ENCODE data around the gene MYLK. TPM values are rescaled to one million over a fixed set of nuclear protein-coding genes. Genes with fewer than 3 reads are reported as not detected.
"Not testable (repeated sequence)": the region's sequence is repeated elsewhere in the genome, so short reads cannot be mapped to it uniquely, and the experiment has no call there.

The MYLK gene
- total RNA-seq, 2 donors from 2014 or later, result 99.0 to 240 TPM

DNA sequence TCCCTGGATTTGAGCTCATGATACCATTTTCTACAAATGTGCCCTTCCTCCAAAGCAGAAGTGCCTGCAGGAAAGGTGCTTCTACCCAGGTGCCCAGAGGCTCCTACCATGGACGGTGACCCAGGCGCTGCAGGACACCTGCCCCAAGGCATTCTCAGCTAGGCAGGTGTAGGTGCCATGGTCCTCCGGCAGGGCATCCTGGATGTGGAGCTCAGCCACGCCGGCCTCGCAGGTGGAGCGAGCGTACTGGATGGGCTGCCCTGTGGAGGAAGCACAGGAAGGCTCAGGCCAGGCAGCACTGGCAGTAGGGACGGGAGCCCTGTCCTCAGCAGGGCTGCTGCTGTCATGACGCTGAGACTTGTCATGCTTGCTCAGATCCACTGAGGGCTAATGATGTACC lies 162.1 kb downstream of the MYLK start:
- intact Hi-C loops (cut with DNase I, micrococcal nuclease), result loop anchor here (5.0 to 10.0 kb wide), 2 partner anchors 67 to 70 kb away; no protein-coding TSS in a partner anchor
- no peak for DNase-seq
- no peak for ATAC-seq

DNA sequence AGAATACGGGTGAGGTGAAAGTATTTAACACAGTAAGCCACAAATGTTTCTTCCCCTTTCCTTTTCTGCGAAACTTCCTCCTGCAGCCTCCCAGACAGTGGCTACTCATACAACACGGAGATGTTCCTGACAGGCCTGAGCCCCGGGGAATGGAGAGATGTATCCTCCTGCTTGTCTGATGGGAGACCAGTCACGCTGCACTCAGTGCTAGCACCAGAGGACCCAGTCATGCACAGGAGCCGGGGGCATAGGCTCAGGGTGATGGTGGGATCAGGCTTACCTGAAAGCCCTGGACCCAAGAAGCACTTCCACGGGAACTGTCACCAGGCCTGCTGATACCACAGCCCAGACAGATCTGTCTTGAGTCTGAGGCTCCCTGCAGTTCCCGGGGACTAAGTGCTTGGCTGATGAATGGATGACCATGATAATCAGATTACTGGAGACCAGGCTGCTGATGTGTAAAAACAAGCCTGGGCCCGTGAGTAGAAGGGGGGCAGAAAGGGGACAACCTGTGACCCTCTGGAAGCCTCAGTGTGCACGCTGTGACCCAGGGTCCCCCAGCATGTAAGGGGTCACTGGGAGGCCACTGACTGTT lies 162.9 kb downstream of the MYLK start:
- not testable (repeated sequence) for ATAC-seq, DNase-seq
- intact Hi-C loops (cut with DNase I, micrococcal nuclease), result loop anchor here (5.0 to 10.0 kb wide), 2 partner anchors 66 to 69 kb away; no protein-coding TSS in a partner anchor

DNA sequence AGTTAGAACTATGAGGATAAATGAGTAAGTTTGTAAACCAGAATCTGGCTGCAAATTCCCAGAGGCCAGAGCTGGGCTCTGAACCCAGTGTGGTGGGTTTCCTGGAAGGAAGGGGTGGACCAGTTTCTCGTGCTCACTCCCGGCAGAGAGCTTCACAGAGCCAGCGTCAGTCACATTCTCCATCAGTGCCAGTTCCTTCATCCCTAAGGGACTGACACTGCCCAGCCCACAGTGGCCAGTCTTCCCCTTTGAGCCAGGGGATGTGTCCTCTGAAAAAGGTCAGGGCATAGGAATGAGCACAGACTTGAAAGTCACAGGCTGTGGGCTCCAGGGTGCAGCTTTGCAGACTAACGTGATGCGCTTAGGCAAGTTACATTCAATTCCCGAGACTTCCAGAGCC lies 163.5 kb downstream of the MYLK start:
- DNase-seq, result no peak
- intact Hi-C loops (cut with DNase I, micrococcal nuclease), result loop anchor here (5.0 to 10.0 kb wide), 2 partner anchors 66 to 68 kb away; no protein-coding TSS in a partner anchor
- no peak for ATAC-seq

DNA sequence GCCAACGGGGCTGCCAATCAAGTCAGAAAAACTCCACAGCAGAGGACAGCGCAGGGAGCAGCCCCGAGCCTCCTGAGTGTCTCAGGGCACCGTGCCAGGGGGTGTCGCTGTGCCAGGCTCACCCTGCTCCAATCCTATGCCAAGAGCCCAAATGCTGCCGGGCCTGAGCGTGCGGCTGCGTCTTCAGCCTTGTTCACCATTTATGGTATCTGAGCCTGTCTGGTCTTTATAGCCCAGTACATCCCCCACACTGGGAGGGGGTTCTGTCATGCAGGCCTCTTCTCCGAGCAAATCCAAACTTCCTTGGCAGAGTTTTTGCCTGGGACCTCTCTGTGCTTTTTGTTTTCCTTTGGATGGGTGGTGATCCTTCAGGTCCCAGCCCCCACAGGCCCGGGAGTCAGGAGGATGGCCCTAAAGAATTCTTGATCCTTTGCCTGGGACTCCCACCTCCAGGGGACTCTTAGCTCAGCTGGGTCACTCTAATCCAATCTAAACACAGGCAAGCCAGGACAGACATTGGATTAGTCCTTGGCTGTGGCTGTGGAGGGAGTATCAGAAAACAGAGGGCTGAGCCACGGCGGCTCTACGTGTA lies 164.2 kb downstream of the MYLK start:
- intact Hi-C loops (cut with DNase I, micrococcal nuclease), result loop anchor here (5.0 to 10.0 kb wide), 2 partner anchors 65 to 68 kb away; no protein-coding TSS in a partner anchor
- DNase-seq (peak; percentile 37 to 75), ATAC-seq (peak; percentile 14)

DNA sequence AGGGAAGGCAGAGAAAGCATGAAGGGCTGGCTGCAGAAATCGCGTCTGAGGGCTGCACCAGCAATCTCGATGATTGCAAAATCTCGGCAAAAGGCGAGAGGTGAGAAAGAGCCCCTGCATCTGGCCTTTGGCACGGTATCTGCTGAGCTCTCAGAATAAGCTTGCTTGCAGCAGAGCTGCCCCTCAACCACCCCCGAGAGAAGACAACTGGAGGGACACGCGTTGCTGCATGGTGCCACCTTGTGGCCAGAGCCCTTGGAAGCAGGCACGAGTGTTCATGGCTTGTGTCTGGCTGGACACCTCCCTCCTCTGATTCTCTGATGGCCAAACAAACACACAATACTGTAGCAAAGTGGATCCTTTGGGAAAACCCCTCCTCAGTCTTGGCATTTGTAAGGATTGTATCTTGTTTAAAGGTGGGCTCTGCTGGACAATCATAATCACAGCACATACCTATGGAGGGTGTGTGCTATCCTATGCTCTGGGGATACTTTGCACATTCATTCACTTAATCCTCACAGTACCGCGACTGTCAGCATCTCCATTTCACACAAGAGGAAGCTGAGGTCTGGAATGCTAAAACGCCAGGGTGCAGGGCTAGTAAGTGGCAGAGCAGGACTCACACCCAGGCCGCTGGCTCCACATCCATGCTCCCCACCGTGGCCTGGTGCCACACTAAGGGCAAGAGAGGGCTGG lies 164.9 kb downstream of the MYLK start:
- ATAC-seq, result peak; percentile 76
- peak; percentile 62 to 82 for DNase-seq
- intact Hi-C loops (cut with DNase I, micrococcal nuclease), result not testable (repeated sequence)

DNA sequence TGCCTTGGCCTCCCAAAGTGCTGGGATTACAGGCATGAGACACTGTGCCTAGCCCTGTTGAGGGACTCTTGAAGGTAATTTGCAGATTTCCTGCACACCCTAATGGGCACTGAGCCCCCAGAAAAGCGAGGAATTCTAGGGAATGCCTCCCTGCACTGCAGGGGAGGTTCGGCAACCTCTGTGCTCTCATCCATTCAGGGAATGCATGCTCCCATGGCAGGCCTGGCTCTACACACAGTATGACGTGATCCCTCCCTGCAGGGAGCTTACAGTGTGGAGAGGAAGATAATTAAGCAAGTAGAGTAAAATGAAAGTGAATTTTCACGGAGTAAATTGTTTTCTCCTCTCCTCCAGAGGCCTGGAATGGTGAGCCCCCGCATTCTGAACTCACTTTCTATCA lies 166.0 kb downstream of the MYLK start:
- no peak for ATAC-seq
- intact Hi-C loops (cut with DNase I, micrococcal nuclease), result no loop called here

DNA sequence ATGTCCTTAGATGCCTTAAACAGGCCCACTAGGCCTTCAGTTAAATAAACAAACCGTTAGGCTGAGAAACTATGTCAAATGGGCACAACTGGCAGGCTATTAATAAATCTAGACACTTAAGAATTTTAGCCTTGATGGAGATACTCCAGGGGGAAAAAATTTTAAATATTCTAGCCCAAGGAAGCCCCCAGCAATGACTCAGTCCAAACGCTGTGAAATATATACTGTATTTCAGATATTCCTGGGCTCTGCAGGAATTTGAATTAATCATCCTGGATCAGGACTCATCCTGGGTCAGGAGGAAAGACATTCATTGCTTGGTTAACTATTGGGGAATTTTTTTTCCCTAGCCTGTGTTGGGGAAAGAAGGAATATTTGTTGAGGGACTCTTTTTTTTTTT lies 166.7 kb downstream of the MYLK start:
- ATAC-seq; DNase-seq; intact Hi-C loops (cut with DNase I, micrococcal nuclease): not testable (repeated sequence)

More for the DNA sequence above, 166.0 kb downstream of the MYLK start:
- DNase-seq, result no peak

DNA sequence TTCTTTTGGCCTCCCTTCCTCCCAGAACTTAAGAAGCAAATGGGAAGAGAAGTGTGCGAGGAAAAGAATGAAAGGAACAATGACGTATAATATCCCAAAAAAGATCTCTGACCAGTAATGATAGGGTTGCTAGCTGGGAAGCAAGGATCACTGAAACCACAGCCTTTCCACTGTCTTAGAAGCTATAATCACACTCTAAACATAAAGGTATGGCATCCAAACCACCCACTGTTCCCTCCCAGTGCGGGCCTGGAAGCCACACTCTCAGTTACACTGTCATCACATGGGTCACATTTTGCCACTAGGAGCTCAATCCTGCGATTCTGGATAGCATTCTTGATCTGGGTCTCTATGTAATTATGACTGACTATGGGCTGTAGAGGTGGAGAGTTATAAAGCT lies 167.7 kb downstream of the MYLK start:
- intact Hi-C loops (cut with DNase I, micrococcal nuclease), result no loop called here
- no peak for ATAC-seq
- no peak for DNase-seq

DNA sequence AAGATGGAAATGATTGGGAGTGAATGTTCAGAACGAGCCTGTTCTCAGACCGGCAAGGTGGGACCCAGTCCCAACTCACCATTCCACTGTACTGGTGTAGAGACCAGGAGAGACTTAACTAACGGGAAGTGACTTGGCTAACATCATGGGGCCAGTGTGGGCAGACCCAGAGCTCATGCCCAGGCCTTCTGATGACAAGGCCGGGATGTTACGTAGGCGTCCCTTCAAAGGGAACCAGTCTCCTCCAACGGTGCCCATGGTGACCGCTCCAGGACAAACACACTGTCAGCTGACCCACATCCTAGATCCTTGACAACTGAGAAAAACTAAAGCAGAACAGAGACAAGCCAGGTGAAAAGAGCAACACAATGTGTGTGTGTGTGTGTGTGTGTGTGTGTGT lies 170.9 kb downstream of the MYLK start:
- intact Hi-C loops (cut with DNase I, micrococcal nuclease), result no loop called here
- DNase-seq (no peak), ATAC-seq (peak; percentile 21)

DNA sequence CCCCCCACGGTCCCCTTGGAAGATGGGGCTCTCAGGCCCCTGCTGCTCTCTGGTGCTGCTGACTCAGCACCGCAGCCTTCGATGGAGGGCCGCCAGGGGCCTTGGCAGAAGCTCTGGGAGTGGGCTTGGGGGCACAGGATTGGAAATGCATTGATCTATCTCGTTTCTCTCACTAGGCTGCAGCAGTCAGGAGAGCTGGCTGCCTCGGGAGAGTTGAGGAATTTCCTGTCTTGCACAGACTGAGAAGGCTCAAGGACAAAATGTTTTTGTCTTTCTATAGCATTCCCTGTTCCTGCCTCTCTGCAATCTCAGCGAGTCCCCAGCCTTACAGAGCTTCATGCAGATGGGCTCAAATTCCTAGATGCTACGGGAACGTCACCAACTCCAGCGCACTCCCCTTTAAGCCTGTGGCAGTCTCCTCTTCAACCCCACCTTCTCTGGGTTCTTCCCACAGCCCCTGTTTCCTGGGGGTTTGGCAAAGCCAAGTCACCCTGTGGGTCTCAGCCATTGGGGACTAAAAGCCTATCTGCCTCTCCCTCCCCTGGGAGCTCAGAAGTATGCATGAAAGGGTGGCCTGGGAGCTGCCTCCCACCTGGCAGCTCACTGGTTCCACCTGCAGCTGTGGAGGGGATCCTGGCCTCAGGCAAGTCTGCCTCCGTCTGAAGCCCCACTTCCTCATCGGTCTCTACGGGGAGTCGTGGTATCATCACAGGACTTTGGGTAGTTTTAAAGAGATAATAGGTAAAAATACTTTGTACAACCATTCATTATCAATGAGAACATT lies 171.9 kb downstream of the MYLK start:
- ATAC-seq (no peak), DNase-seq (no peak)
- intact Hi-C loops (cut with DNase I, micrococcal nuclease), result no loop called here

DNA sequence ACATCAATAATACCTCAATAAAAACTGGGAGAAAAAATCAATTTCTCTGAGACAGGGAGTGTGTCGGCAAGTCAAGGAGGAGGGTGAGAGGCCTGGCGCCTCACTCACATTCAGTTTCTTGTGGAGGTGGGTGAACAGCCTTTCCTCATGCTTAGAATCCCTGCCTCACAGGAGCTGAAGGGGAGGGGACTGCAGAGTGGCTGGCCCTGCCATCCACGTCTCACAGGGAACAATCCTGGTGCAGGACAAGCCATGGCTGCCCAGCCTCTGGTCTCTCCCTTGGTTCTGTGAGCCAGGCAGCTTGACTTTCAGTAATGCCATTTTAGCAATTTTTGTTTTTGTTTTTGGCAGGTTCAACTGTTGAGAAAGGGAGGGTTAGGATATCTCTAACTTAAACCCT lies 172.8 kb downstream of the MYLK start:
- no peak for ATAC-seq
- intact Hi-C loops (cut with DNase I, micrococcal nuclease), result no loop called here
- DNase-seq, result no peak

DNA sequence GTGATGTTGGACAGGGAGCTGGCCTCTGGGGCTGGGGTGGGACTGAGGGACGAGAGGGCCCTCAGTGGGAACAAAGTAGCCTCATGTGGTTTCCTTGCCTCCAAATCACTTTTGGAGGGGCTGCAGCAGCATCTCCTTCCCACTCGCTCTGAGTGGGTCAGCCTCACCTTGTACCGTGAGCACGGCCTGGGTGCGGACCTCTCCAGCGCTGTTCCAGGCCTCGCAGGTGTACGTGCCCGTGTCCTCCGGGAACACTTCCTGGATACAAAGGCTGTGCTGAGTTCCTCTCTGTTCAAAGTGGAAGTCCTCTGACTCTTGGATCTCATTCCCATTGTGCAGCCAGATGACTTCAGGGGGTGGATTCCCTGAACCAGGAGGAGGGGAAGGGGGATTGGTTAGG lies 175.6 kb downstream of the MYLK start:
- intact Hi-C loops (cut with DNase I, micrococcal nuclease), result no loop called here
- DNase-seq (no peak), ATAC-seq (no peak)

DNA sequence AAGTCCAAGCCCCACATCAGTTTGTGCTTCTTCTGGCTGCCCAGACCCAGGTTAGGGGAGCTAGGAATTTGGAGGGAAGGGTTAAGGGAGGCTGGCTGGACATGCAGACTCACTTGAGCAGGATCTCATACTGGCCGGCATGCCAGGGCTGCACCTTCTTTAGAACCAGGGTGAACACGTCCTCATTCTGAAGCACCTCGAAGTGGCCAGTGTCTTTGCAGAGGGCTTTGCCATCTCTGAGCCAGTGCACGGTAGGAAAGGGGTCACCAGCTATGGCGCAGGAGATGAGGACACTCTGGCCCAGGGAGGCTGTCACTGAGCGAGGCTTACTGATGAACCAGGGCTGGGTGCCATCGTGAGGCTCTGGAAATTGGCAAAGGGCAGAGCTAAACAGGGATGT lies 176.5 kb downstream of the MYLK start:
- ATAC-seq; DNase-seq; intact Hi-C loops (cut with DNase I, micrococcal nuclease): not testable (repeated sequence)

DNA sequence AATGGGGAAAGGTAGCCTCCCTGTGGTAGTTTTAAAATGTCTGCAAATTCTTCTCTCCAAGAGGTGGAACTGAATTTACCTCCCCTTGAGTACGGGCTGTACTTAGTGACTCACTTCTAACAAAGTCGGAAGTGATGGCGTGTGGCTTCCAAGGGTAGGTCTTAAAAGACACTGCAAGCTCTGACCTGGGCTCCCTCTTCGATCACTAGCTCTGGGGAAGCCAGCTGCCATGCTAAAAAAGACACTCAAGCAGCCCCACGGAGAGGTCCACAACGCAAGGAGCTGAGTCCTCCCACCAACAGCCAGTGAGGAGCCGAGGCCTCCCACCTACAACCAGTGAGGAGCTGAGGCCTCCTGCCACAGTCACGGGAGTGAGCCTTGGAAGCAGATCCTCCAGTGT lies 177.3 kb downstream of the MYLK start:
- DNase-seq (no peak), ATAC-seq (no peak)
- intact Hi-C loops (cut with DNase I, micrococcal nuclease), result no loop called here

DNA sequence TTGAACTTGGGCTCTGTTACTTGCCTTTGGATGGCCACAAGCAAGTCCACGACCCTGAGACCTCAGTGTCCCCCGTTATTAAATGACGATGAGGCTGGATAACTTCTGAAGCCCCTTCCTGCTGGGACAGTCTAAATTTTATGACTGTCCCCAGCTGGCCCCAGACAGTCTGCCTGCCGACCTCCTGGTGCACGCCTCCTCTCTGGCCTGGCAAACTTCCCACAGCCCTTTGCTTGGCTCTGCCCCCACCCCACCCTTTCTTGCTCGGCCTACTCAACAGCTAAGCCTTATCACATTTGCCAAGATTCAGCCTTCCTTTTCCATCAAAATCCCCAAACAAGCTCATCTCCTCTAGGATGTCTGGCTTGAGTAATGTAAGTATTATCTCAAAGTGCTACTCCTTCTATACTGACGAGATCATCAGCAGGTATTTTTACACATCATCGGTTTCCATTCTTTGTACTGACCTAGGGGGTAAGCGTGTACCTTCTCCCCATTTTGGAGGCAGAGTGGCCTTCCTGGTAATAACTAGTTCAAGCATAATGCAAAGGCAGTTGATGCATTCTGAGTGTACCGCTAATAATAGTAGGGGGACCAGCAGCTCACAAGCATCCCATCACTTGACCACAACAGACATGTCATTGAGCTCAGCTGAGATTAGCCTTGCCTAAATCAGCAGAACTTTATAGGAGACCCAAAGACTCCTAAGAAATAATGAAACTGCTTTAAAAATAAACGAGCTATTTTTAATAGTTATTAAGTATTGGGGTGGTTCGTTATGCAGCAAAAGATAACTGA lies 178.4 kb downstream of the MYLK start:
- ATAC-seq, result no peak
- no peak for DNase-seq
- intact Hi-C loops (cut with DNase I, micrococcal nuclease), result no loop called here

DNA sequence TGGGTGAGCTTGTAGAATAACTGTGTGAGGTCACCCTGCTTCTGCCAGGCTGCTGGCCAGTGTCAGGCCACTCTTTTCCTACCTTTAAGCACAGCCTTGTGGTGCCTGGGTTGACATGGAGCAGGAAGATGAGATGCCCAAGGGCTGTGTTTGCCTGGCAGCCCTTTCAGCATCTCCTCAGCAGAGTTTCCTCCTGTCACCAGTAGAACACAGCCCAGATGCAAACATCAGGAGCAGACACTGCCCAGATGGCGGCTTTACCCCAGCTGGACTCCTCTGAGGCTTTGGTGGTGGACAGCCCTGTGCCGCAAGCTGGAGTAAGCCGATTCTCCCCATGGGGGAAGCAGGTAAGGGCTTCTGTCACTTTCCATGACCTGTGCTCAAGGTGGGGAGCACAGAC lies 180.5 kb downstream of the MYLK start:
- ATAC-seq, result not testable (repeated sequence)
- peak in 1 of 2 donors; percentile 47 for DNase-seq
- intact Hi-C loops (cut with DNase I, micrococcal nuclease), result loop anchor here in 1 of 2 donors (5.0 kb wide), 1 partner anchor 51 kb away; no protein-coding TSS in a partner anchor

DNA sequence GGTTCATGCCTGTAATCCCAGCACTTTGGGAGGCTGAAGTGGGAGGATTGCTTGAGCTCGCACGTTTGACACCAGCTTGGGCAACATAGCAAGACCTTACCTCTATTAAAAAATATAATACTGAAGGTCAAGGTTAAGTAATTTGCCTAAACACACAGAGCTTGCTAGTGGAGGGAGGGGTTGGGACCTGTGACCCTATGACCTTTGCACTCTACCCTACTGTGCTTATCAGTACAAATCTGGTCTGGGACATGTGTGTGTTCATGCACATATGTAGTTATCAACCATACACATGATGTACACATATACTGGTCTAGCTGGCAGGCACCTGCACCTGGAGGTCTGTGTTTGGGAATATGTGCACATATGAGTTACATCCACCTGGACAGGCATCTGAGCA lies 181.4 kb downstream of the MYLK start:
- DNase-seq (no peak), ATAC-seq (peak; percentile 20)
- intact Hi-C loops (cut with DNase I, micrococcal nuclease), result loop anchor here in 1 of 2 donors (5.0 kb wide), 1 partner anchor 50 kb away; no protein-coding TSS in a partner anchor

DNA sequence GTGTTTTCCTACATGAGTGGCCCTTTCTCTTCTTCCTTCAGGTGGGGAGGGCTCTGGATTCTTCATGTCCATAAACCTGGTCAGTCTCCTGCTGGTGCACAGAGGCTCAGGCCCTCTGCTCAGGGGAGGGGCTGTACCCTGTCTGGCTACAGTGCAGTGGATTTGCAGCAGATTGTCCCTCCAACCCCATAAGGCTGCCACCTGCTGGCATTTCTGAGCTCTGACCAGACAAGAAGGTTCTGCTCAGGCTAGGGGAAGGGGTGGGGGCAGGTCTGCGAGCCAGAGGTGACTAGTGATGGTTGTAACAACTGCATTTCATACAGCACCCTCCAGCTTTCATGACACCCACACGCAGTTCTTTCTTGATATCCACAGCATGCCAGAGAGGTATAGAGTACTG lies 182.1 kb downstream of the MYLK start:
- intact Hi-C loops (cut with DNase I, micrococcal nuclease), result loop anchor here in 1 of 2 donors (5.0 kb wide), 1 partner anchor 50 kb away; no protein-coding TSS in a partner anchor
- ATAC-seq (peak; percentile 83), DNase-seq (peak; percentile 70 to 72)
